Fibroblast of lung (primary cell): ENCODE results near the gene OGDH.

ENCODE experiments used
- EZH2 ChIP-seq: IDR thresholded peaks from 2 replicates; pipeline ENCODE4 v1.5.1; 2012; ENCODE audit warnings: low read length, control low read depth, mild to moderate bottlenecking; ENCODE audit errors: missing control alignments
- TF ChIP-seq, protein P1 (sequence below), 2 donors: IDR thresholded peaks in 1 of 2; conservative IDR thresholded peaks in 1 of 2; 1 replicate in 1 of 2; 2 replicates in 1 of 2; pipeline ENCODE4 v1.5.1; 2011 to 2012; ENCODE audit warnings: low read length in 2 of 2, control low read depth in 1 of 2, inconsistent platforms in 1 of 2, low read depth in 1 of 2, mild to moderate bottlenecking in 1 of 2

DNA sequence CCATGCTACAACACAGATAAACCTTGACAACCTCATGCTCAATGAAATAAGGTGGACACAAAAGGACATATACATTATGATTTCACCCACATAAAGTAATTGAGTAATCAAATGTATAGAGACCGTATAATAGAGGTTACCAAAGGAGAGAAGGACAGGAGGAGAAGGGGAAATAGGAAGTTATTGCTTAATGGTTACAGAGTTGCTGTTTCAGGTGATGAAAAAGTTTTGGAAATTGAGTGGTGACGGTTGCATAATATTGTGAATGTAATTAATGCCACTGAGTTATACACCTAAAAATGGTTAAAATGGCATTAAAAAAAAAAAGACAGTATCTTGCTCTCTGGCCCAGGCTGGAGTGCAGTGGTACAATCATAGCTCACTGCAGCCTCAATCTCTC lies 1.5 kb upstream of the OGDH start:
- TF ChIP-seq, protein P1, sequence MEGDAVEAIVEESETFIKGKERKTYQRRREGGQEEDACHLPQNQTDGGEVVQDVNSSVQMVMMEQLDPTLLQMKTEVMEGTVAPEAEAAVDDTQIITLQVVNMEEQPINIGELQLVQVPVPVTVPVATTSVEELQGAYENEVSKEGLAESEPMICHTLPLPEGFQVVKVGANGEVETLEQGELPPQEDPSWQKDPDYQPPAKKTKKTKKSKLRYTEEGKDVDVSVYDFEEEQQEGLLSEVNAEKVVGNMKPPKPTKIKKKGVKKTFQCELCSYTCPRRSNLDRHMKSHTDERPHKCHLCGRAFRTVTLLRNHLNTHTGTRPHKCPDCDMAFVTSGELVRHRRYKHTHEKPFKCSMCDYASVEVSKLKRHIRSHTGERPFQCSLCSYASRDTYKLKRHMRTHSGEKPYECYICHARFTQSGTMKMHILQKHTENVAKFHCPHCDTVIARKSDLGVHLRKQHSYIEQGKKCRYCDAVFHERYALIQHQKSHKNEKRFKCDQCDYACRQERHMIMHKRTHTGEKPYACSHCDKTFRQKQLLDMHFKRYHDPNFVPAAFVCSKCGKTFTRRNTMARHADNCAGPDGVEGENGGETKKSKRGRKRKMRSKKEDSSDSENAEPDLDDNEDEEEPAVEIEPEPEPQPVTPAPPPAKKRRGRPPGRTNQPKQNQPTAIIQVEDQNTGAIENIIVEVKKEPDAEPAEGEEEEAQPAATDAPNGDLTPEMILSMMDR (conservative IDR thresholded peaks at IDR 0.05 in 1 of 2, IDR thresholded peaks at IDR 0.05 in 1 of 2; ENCODE audit: low read depth in 1 of 2, low read length in 2 of 2), result no peak
- TF ChIP-seq EZH2, result no peak
